Left lobe of liver (tissue), 2 donors: ENCODE measurements around the gene NCOA1. TPM values are rescaled to one million over a fixed set of nuclear protein-coding genes. Genes with fewer than 3 reads are reported as not detected.
A peak's percentile ranks its signal among the peaks of the same experiment; 100 is the strongest.
"Not testable (repeated sequence)": the region's sequence is repeated elsewhere in the genome, so short reads cannot be mapped to it uniquely, and the experiment has no call there.

Experiments used
- ATAC-seq: fragments of 200-7000 bp; cut with Tn5 transposase; one replicate; pipeline ENCODE4 v1.9.1; 2020; ENCODE audit warnings: mild to moderate bottlenecking, moderate library complexity
- DNase-seq: peaks from one replicate; pipeline ENCODE4 v3.0.0-alpha.2; 2020; ENCODE audit warnings: low spot score
- total RNA-seq: library from RNA; stranded (reverse); gene quantifications from one replicate; pipeline ENCODE4 v1.2.1, GENCODE V29; 2021
- donor health status: DM: no; HTN: no; CAD: no; lungs with moderate emphysema.
- donor health status: DM: no; HTN: yes; CAD: no.

Gene NCOA1
- total RNA-seq, 1 donor from 2014 or later, result 11.2 TPM

DNA sequence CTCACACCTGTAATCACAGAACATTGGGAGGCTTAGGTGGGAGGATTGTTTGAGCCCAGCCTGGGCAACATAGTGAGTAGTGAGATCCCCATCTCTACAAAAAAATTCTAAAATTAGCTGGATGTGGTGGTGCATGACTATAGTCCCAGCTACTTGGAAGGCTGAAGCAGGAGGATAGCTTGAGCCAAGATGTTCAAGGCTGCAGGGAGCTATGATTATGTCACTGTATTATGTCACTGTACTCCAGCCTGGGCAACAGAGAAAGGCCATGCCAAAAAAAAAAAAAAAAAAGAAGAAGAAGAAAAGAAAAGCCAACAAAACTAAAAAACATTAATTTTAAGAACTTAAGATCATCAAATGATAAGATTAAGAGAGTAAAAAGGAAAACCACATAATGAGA, 17.4 kb upstream of the NCOA1 start:
- no peak for DNase-seq
- no peak for ATAC-seq

DNA sequence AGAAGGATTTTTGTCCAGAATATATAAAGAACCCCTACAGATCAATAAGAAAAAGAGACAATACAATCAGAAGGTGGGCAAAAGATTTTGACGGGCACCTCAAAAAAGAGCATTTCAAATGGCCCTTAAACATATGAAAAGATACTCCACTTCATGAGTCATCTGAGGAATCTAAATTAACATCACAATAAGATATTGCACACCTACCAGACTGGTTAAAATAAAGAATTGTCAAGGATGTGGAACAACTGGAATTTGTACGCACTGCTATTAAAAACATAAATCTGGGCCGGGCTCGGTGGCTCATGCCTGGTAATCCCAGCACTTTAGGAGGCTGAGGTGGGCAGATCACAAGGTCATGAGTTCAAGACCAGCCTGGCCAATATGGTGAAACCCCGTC, 17.0 kb upstream of the NCOA1 start:
- no peak for ATAC-seq
- DNase-seq, result no peak

- no peak for ATAC-seq
- no peak for DNase-seq
These were observed 13.8 kb upstream of the NCOA1 start for GRCh38 chr2:24477229-24477628.

- DNase-seq, result no peak
- ATAC-seq, result no peak
These were observed 12.8 kb upstream of the NCOA1 start for GRCh38 chr2:24478243-24478642.

DNA sequence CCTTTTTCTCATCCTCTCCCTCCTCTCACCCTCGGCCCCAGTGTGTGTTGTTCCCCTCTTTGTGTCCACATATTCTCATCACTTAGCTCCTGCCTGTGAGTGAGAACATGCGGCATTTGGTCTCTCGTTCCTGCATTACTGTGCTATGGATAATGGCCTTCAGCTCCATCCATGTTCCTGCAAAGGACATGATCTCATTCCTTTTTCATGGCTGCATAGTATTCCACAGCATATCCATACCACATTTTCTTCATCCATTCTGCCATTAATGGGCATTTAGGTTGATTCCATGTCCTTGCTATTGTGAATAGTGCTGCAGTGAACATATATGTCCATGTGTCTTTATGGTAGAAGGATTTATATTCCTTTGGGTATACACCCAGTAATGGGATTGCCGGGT, 10.8 kb upstream of the NCOA1 start:
- DNase-seq, result no peak

GRCh38 chr2:24482251-24482971, 8.6 kb upstream of the NCOA1 start:
- no peak for DNase-seq
- no peak for ATAC-seq

More for the DNA sequence above, 10.8 kb upstream of the NCOA1 start:
- no peak for ATAC-seq

GRCh38 chr2:24482972-24483300, 8.1 kb upstream of the NCOA1 start:
- DNase-seq (no peak), ATAC-seq (no peak)

DNA sequence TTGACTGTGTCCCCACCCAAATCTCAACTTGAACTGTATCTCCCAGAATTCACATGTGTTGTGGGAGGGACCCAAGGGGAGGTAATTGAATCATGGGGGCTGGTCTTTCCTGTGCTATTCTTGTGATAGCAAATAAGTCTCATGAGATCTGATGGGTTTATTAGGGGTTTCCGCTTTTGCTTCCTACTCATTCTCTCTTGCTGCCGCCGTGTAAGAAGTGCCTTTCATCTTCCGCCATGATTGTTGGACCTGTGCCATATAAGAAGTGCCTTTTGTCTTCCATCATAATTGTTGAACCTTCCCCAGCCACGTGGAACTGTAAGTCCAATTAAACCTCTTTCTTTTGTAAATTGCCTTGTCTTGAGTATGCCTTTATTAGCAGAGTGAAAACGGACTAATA, 6.4 kb upstream of the NCOA1 start:
- not testable (repeated sequence) for DNase-seq, ATAC-seq

GRCh38 chr2:24485197-24485596, 5.9 kb upstream of the NCOA1 start:
- ATAC-seq, result no peak
- no peak for DNase-seq

GRCh38 chr2:24486636-24487205, 4.3 kb upstream of the NCOA1 start:
- DNase-seq (no peak), ATAC-seq (no peak)

GRCh38 chr2:24489465-24490180, 1.4 kb upstream of the NCOA1 start:
- DNase-seq, result no peak
- no peak for ATAC-seq

DNA sequence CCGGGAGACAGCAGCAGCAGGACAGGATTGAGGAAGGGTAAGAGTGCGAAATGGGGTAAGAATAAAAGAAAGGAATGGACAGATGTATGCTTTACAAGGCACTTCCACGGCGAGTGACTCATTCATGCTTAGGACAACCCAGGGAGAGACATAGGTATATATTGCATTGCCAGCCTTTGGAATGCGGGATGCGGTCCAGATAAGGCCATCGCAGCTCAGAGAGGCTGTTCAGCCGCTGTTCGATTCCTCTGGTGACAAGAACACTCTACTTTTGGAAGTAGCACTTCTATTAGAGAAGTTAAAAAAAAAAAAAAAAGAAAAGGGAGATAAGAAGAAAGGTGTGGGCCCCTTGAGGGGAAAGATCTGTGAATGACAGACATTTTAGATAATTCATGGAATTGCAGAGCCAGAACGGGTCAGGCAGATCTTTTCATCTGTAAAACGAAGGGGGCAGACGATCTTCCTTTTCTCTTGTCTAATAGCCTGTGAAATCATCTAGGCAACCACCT, 819 bp upstream of the NCOA1 start:
- DNase-seq (no peak), ATAC-seq (no peak)

GRCh38 chr2:24491542-24492420, 727 bp downstream of the NCOA1 start:
- ATAC-seq (peak; percentile 39), DNase-seq (peak; percentile 67)

DNA sequence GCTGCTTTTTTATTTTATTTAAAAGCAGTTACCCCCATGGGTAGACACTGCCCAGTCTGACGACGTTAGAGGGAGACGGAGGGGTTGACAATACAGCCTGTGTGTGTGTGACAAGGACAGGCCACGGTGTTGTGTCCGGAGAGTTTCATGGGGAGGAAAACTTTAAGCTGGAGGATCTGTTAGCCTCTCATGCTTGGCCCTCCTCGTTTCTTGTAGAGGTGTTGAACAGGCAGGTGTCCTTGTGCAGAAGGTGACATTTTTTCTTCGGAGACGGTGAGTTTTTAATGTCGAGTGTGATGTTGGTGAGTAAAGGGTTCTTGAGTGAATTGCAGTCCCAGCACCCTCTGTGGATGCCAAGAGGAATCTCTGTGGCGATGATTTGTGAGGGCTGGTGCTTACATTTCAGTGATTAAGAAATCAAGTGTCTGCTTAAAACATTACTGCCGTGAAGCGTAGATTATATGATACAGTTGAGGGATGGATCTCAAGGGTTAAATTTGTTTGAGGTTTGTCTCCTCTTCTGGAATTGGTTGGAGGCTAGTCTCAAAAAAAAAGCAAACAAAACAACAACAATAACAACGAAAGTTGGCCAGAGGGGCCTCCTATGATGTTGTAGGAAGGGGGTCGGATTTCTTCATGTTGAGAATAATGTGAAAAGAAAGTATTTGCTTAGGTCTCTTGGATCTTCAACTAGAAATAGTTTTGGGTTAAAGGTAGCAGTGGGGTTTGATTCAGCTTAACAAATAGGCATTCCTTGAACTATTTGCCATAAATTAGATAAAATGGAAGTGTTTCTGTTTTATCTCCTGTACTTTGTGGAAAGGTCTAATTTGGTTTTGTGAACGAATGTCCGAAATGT, 1.6 kb downstream of the NCOA1 start:
- ATAC-seq (peak; percentile 22), DNase-seq (no peak)

DNA sequence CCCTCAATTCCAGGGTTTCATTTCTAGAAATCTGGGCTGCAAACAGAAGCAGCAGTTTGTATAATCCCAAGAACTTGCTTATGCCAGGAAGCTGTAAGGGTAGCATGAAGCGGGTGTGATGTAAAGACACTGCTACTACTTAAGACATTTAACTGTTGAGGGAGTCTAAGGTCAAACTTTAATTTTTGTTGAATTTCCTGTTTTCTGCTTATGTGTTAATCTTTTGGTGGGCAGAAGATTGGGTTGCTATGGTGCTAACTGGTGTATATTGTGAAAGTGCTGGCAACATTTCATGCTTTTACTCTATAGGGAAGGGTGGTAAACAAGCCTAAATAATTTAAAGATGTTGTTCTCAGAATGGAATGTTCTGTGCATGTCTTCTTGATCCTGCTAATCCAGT, 2.7 kb downstream of the NCOA1 start:
- ATAC-seq (no peak), DNase-seq (no peak)

DNA sequence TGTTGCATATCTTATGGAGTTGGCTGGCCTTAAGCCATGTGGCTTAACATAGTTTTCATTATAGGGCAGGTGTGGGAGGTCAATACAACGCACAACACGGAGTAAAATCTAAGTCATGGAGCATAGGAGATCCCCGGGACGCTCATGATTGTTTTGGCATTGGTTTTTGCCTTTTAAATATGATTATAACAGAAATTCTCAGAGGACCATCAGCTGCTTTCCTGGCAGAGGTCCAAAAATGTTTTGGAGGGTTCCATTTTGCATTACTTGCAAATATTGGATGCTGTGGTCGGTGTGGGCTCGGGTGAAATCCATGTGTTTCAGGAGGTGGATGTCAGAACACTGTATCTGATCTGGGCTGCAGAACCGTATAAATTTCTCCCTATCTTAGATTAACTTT, 3.4 kb downstream of the NCOA1 start:
- DNase-seq (no peak), ATAC-seq (no peak)

DNA sequence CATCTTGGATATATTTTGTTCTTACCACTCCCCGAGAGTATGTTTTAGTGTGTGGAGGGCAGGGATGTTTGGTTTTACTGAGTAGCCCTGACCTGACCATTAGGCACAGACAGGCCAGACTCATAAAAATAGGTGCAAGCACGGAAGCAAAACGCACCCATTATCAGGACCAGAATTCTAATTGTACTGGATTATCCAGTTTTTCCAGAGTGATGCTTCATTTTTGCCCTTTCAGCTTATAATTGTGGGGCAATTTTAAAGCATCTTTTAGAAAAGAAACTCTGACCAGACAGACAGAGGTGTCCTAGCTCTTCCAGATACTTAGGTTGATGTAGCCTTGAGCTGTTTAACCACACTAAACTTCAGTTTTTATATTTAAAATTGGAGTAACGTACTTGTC, 4.4 kb downstream of the NCOA1 start:
- no peak for ATAC-seq
- no peak for DNase-seq

DNA sequence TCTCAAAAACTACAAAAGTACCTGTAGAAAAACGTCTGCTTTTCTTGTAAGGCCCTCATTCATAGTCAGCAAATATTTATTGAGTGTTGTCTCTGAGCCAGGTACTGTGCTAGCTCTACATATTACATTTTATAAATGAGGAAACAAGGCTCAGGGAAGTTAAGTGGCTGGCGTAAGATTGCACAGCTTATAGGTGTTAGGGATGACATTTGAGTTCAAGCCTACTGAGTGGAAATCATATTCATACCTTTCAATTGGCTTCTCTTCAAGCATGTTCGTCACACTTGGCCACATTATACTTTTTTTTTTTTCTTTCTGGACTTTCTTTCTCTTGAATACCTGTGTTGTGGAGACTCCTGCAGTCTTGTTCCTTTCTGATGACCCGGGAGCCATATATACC, 5.9 kb downstream of the NCOA1 start:
- DNase-seq, result no peak
- ATAC-seq, result no peak

DNA sequence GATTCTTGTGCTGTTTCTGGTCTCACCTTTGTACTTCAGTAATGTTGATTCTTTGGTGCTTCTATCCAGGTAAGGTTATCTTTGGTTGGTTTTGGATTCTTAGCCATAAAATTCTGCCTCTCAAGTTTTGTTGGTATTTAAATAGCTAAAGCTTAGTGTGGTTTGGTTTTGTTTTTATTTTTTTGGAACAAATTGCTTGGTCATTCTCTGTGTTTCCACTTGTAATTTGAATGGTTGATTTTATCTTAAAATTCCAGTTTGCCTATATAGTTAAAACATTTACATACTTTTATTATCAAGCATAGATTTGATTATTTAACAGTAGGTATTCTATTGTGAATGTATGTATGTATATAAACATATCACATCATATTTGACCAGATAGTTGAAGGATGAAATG, 6.6 kb downstream of the NCOA1 start:
- ATAC-seq (no peak), DNase-seq (no peak)

DNA sequence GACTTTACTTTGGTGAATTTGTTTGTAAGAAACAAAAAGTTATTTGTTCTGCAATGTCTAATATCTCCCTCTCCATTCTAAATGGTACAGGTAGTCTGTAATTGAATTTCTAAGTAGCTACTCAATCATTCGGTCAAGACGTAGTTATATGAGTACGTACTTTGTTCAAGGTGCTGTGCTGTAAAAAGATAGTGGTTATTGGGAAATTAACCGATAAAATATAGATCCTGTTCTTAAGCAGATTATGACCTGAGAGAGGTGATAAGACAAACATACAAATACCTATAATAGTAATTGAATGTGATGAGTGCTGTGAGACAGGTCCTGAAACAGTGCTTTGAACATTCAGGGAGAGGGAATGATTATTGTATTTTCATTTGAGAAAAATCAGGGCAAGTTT, 7.1 kb downstream of the NCOA1 start:
- ATAC-seq, result no peak

More for the DNA sequence above, 7.1 kb downstream of the NCOA1 start:
- no peak for DNase-seq
